ENCODE results near the gene ITGA2B.

Gene ITGA2B

DNA sequence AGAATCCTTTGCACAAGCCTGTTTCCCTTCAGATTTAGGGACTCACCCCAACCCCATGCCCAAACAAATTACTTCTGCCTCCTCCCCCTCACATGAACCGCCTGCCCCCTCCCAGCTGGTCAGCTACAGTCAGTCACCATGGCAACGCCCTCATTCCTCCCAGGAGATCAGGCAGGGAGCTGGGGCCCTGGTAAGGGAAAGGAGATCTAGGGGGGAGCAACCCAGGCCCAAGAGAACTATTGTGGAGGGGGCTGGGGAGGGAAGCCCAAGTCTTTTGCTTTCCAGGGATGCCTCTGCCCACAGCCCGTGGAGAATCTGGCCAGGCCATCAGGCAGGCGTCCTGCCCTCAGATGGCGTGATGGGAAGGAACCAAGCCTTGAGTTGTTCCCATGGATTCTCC is 28.6 kb downstream of the ITGA2B start:
- ATAC-seq = no peak

DNA sequence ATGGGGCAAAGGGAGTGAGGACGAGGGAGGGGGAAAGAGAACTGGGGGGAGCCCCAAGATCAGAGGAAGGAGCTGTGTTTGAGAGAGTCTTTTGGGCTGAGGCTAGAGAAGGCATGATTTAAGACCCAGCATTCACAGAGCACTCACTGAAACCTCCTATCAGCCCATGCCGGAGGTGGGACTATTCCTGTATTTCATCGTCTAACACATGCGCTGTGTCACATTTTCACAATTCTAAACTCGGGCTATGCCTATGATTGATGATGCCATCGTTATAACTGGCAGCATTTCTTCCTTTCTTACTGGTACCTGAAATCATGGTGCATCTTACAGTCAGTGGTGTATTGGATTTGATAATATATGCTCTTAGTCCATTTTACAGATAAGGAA is 29.3 kb downstream of the ITGA2B start:
- no peak for ATAC-seq
- TF ChIP-seq, protein P1, sequence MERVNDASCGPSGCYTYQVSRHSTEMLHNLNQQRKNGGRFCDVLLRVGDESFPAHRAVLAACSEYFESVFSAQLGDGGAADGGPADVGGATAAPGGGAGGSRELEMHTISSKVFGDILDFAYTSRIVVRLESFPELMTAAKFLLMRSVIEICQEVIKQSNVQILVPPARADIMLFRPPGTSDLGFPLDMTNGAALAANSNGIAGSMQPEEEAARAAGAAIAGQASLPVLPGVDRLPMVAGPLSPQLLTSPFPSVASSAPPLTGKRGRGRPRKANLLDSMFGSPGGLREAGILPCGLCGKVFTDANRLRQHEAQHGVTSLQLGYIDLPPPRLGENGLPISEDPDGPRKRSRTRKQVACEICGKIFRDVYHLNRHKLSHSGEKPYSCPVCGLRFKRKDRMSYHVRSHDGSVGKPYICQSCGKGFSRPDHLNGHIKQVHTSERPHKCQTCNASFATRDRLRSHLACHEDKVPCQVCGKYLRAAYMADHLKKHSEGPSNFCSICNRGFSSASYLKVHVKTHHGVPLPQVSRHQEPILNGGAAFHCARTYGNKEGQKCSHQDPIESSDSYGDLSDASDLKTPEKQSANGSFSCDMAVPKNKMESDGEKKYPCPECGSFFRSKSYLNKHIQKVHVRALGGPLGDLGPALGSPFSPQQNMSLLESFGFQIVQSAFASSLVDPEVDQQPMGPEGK (CRISPR knock-in tag; IDR thresholded peaks at IDR 0.05; ENCODE audit: borderline replicate concordance) = no peak
- TF ChIP-seq ESRRG (CRISPR knock-in tag; IDR thresholded peaks at IDR 0.05) = no peak
- no peak for TF ChIP-seq ZNF565 (CRISPR knock-in tag; conservative IDR thresholded peaks at IDR 0.05; ENCODE audit: low read depth)
- TF ChIP-seq ZFP30 (CRISPR knock-in tag; IDR thresholded peaks at IDR 0.05) = no peak
- no peak for TF ChIP-seq SNAI2 (CRISPR knock-in tag; IDR thresholded peaks at IDR 0.05)
- TF ChIP-seq, protein P2, sequence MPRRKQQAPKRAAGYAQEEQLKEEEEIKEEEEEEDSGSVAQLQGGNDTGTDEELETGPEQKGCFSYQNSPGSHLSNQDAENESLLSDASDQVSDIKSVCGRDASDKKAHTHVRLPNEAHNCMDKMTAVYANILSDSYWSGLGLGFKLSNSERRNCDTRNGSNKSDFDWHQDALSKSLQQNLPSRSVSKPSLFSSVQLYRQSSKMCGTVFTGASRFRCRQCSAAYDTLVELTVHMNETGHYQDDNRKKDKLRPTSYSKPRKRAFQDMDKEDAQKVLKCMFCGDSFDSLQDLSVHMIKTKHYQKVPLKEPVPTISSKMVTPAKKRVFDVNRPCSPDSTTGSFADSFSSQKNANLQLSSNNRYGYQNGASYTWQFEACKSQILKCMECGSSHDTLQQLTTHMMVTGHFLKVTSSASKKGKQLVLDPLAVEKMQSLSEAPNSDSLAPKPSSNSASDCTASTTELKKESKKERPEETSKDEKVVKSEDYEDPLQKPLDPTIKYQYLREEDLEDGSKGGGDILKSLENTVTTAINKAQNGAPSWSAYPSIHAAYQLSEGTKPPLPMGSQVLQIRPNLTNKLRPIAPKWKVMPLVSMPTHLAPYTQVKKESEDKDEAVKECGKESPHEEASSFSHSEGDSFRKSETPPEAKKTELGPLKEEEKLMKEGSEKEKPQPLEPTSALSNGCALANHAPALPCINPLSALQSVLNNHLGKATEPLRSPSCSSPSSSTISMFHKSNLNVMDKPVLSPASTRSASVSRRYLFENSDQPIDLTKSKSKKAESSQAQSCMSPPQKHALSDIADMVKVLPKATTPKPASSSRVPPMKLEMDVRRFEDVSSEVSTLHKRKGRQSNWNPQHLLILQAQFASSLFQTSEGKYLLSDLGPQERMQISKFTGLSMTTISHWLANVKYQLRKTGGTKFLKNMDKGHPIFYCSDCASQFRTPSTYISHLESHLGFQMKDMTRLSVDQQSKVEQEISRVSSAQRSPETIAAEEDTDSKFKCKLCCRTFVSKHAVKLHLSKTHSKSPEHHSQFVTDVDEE (CRISPR knock-in tag; IDR thresholded peaks at IDR 0.05) = no peak
- TF ChIP-seq BACH2 (CRISPR knock-in tag; IDR thresholded peaks at IDR 0.05; ENCODE audit: borderline replicate concordance) = no peak
- no peak for TF ChIP-seq ZC3H10 (CRISPR knock-in tag; IDR thresholded peaks at IDR 0.05)
- TF ChIP-seq, protein P3, sequence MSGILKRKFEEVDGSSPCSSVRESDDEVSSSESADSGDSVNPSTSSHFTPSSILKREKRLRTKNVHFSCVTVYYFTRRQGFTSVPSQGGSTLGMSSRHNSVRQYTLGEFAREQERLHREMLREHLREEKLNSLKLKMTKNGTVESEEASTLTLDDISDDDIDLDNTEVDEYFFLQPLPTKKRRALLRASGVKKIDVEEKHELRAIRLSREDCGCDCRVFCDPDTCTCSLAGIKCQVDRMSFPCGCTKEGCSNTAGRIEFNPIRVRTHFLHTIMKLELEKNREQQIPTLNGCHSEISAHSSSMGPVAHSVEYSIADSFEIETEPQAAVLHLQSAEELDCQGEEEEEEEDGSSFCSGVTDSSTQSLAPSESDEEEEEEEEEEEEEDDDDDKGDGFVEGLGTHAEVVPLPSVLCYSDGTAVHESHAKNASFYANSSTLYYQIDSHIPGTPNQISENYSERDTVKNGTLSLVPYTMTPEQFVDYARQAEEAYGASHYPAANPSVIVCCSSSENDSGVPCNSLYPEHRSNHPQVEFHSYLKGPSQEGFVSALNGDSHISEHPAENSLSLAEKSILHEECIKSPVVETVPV (CRISPR knock-in tag; IDR thresholded peaks at IDR 0.05) = no peak
- TF ChIP-seq ZFP3 (CRISPR knock-in tag; IDR thresholded peaks at IDR 0.05) = no peak
- no peak for TF ChIP-seq TOX (CRISPR knock-in tag; IDR thresholded peaks at IDR 0.05; ENCODE audit: borderline replicate concordance)
- no peak for TF ChIP-seq OSR1 (CRISPR knock-in tag; IDR thresholded peaks at IDR 0.05)

More for the DNA sequence above, 28.6 kb downstream of the ITGA2B start:
- TF ChIP-seq, protein P3 (CRISPR knock-in tag; IDR thresholded peaks at IDR 0.05) = no peak
- TF ChIP-seq, protein P1 (CRISPR knock-in tag; IDR thresholded peaks at IDR 0.05; ENCODE audit: borderline replicate concordance) = no peak
- TF ChIP-seq ZC3H10 (CRISPR knock-in tag; IDR thresholded peaks at IDR 0.05) = no peak
- TF ChIP-seq, protein P4, sequence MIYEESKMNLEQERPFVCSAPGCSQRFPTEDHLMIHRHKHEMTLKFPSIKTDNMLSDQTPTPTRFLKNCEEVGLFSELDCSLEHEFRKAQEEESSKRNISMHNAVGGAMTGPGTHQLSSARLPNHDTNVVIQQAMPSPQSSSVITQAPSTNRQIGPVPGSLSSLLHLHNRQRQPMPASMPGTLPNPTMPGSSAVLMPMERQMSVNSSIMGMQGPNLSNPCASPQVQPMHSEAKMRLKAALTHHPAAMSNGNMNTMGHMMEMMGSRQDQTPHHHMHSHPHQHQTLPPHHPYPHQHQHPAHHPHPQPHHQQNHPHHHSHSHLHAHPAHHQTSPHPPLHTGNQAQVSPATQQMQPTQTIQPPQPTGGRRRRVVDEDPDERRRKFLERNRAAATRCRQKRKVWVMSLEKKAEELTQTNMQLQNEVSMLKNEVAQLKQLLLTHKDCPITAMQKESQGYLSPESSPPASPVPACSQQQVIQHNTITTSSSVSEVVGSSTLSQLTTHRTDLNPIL (CRISPR knock-in tag; IDR thresholded peaks at IDR 0.05; ENCODE audit: low read depth) = no peak
- no peak for TF ChIP-seq GLIS3 (CRISPR knock-in tag; IDR thresholded peaks at IDR 0.05)
- no peak for TF ChIP-seq ZFP3 (CRISPR knock-in tag; IDR thresholded peaks at IDR 0.05)
- TF ChIP-seq, protein P2 (CRISPR knock-in tag; IDR thresholded peaks at IDR 0.05) = no peak
- no peak for TF ChIP-seq ZFP30 (CRISPR knock-in tag; IDR thresholded peaks at IDR 0.05)
- no peak for TF ChIP-seq SNAI2 (CRISPR knock-in tag; IDR thresholded peaks at IDR 0.05)
- no peak for TF ChIP-seq PPARA (CRISPR knock-in tag; IDR thresholded peaks at IDR 0.05; ENCODE audit: borderline replicate concordance)
- TF ChIP-seq BACH2 (CRISPR knock-in tag; IDR thresholded peaks at IDR 0.05; ENCODE audit: borderline replicate concordance) = no peak
- TF ChIP-seq ZNF8 (CRISPR knock-in tag; IDR thresholded peaks at IDR 0.05) = no peak
- no peak for TF ChIP-seq CSDC2 (CRISPR knock-in tag; IDR thresholded peaks at IDR 0.05)
- TF ChIP-seq ISL1 (CRISPR knock-in tag; IDR thresholded peaks at IDR 0.05) = no peak
- TF ChIP-seq TOX (CRISPR knock-in tag; IDR thresholded peaks at IDR 0.05; ENCODE audit: borderline replicate concordance) = no peak
- TF ChIP-seq ARNTL (CRISPR knock-in tag; IDR thresholded peaks at IDR 0.05; ENCODE audit: borderline replicate concordance, low read depth) = no peak
- TF ChIP-seq RARB (CRISPR knock-in tag; IDR thresholded peaks at IDR 0.05) = no peak

Data from SK-N-SH treated with all-trans-retinoic acid at 6 μM for 48 hours (cell line).